Measurements from ENCODE around the gene MAP3K3. TPM values are rescaled to one million over a fixed set of nuclear protein-coding genes. Genes with fewer than 3 reads are reported as not detected.

The MAP3K3 gene
- polyA plus RNA-seq, 1 experiment, result 32.5 TPM

DNA sequence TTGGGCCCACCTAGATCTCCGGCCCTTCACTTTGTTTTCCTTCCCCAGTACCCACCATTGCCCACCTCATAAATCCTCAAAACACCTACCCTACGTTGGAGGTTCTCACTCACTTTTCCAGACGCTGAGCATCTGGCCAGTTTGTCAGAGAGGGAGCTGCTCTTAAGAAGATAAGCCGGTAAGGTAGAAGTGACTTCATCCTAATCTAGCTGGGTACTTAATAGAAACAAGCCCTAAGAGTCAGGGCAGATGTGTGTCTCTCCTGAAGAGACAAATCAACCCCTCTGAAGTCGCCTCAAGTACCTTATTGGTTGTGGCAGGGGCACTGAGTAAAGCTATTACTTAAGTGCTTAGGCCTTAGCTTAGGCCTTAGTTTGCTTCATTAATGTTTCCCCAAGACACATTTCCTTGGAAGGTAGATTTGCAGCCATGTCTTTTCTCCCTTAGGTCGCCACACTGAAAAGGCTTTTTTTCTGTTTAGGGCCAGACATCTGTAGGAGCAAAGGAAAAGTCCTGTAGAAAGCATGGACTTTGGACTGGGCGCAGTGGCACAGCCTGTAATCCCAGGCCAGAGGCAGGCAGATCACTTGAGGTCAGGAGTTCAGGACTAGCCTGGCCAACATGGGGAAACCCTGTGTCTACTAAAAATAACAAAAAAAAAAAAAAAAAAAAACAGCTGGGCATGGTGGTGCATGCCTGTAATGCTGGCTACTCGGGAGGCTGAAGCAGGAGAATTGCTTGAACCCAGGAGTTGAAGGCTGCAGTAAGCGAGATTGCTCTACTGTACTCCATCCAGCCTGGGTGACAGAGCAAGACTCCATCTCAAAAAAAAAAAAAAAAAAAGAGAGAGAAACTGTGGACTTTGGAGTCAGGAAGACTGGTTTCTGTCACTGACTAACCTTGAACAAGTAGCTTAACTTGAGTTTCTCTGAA, 20.5 kb upstream of the MAP3K3 start:
- POLR2A ChIA-PET, result interaction anchor here (0.5 kb wide), 1 partner anchor 480 kb away, joined by 4 read pairs; no protein-coding TSS in a partner anchor
- DNase-seq (ENCODE audit: low read depth), result no peak

DNA sequence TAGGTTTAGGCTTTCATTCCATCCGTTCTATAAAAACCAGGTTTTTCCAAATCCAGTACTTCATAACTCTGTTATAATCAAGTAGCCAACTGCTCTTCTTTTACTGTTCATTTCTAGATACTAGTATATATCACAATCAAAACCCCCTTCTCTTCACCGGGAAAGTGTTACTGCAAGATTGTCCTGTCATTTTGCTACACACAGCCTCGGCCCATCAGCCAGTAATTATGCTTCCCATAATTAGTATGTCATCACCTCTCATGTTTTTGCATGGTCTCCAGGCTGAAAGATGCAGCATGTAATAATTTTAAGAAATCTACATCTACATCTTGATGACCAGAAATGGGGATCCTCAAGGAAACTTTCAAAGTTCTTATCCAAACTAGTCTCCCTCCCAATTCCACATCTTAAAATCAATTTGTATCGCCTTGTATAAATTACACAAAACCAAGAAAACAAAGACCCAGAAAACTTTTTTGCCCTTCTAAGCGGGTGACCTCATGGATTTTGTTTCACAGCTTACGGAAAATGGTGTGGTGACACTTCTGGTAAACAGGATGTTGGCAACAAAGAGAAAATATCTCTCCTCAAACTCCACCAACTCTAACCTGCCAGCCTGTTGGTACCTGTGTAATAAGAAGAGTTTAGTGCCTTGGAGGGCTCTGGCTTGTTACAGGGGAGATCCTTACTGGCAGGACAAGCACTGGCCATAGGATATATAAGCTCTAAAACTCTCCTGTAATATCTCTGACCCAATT, 12.2 kb upstream of the MAP3K3 start:
- TF ChIP-seq, protein P1, sequence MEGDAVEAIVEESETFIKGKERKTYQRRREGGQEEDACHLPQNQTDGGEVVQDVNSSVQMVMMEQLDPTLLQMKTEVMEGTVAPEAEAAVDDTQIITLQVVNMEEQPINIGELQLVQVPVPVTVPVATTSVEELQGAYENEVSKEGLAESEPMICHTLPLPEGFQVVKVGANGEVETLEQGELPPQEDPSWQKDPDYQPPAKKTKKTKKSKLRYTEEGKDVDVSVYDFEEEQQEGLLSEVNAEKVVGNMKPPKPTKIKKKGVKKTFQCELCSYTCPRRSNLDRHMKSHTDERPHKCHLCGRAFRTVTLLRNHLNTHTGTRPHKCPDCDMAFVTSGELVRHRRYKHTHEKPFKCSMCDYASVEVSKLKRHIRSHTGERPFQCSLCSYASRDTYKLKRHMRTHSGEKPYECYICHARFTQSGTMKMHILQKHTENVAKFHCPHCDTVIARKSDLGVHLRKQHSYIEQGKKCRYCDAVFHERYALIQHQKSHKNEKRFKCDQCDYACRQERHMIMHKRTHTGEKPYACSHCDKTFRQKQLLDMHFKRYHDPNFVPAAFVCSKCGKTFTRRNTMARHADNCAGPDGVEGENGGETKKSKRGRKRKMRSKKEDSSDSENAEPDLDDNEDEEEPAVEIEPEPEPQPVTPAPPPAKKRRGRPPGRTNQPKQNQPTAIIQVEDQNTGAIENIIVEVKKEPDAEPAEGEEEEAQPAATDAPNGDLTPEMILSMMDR (IDR thresholded peaks at IDR 0.05; ENCODE audit: insufficient read depth, low read depth, low read length), result no peak
- CTCF ChIA-PET, result interaction anchor here (1.3 to 8.8 kb wide), 4 partner anchors 9 to 187 kb away, joined by 3 to 173 read pairs (median 28); partner anchors contain the start of genes MAP3K3 and TACO1
- H3K27me3 ChIP-seq (ENCODE audit: control insufficient read depth, insufficient read depth, low read length), result no peaks in the 10 kb centered on the region
- POLR2A ChIA-PET, result no interaction called here
- peaks cover 12% of the 10 kb centered on the region for H3K36me3 ChIP-seq (ENCODE audit: control insufficient read depth, insufficient read depth, low read length)
- no peak for DNase-seq (ENCODE audit: low read depth)
- no peak overlapping the region for H3K4me3 ChIP-seq (ENCODE audit: low read depth, low read length)

More for the DNA sequence above, 20.5 kb upstream of the MAP3K3 start:
- peaks cover 3% of the 10 kb centered on the region for H3K36me3 ChIP-seq (ENCODE audit: control insufficient read depth, insufficient read depth, low read length)
- H3K4me3 ChIP-seq (ENCODE audit: low read depth, low read length), result peak overlapping the region; percentile 96
- no peaks in the 10 kb centered on the region for H3K27me3 ChIP-seq (ENCODE audit: control insufficient read depth, insufficient read depth, low read length)
- TF ChIP-seq, protein P1 (IDR thresholded peaks at IDR 0.05; ENCODE audit: insufficient read depth, low read depth, low read length), result no peak
- CTCF ChIA-PET, result interaction anchor here (0.6 to 3.6 kb wide), 6 partner anchors 10 to 176 kb away, joined by 3 to 23 read pairs (median 3); no protein-coding TSS in a partner anchor

DNA sequence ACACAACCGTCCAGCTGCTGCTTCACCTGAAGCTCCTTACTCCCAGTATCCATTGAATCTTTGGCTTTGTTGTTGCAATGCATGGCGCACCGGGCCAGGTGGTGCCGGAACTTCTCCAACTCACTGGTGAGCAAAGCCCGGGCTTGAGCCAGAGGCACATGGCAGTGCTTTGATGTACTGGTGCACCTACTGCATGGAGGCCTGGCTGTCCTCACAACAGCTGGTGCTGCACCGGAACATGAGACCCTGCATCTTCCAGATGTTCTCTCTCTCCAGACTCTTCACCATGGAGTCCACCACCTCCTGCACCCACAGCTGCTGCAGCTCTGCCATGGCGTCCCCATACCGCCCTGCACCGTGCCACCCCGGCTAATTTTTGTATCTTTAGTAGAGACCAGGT, 11.4 kb upstream of the MAP3K3 start:
- TF ChIP-seq, protein P1 (IDR thresholded peaks at IDR 0.05; ENCODE audit: insufficient read depth, low read depth, low read length), result no peak
- no peaks in the 10 kb centered on the region for H3K27me3 ChIP-seq (ENCODE audit: control insufficient read depth, insufficient read depth, low read length)
- CTCF ChIA-PET, result interaction anchor here (0.8 to 8.8 kb wide), 9 partner anchors 10 to 188 kb away, joined by 3 to 173 read pairs (median 8); partner anchors contain the start of genes MAP3K3 and TACO1
- POLR2A ChIA-PET, result interaction anchor here (0.5 kb wide), 1 partner anchor 177 kb away, joined by 3 read pairs; no protein-coding TSS in a partner anchor
- H3K36me3 ChIP-seq (ENCODE audit: control insufficient read depth, insufficient read depth, low read length), result peaks cover 12% of the 10 kb centered on the region
- DNase-seq (ENCODE audit: low read depth), result no peak
- H3K4me3 ChIP-seq (ENCODE audit: low read depth, low read length), result no peak overlapping the region

DNA sequence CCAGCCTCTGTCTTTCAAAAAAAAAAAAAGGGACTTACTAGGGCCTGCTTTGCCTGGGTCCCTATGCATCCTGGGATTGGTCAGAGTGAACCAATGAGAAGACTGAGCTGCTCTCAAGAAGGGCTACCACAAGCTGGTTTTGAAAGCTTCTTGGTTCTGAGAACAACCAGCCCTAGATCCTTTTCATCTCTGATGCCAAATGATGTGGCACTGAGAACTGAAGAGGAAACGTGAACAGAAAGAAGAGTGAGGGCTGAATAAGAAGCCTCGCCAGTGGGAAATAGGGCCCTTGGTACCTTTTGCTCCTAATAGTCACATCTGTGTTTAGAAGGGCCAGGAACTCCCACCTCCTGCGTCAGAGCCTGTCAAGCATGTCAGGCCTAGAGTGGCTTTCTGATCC, 10.9 kb upstream of the MAP3K3 start:
- DNase-seq (ENCODE audit: low read depth), result no peak
- CTCF ChIA-PET, result interaction anchor here (0.6 to 8.8 kb wide), 26 partner anchors 10 to 204 kb away, joined by 3 to 173 read pairs (median 4); partner anchors contain the start of genes MAP3K3 and TACO1
- Histone ChIP-seq H3K36me3 (ENCODE audit: control insufficient read depth, insufficient read depth, low read length) (peaks cover 9% of the 10 kb centered on the region), H3K27me3 (ENCODE audit: control insufficient read depth, insufficient read depth, low read length) (no peaks in the 10 kb centered on the region), H3K4me3 (ENCODE audit: low read depth, low read length) (no peak overlapping the region)
- TF ChIP-seq, protein P1 (IDR thresholded peaks at IDR 0.05; ENCODE audit: insufficient read depth, low read depth, low read length), result no peak
- POLR2A ChIA-PET, result interaction anchor here (0.5 kb wide), 1 partner anchor 178 kb away, joined by 3 read pairs; no protein-coding TSS in a partner anchor

Measured in BJ (cell line).